NCI-H2081 treated with DMSO at 0.1 percent for 48 hours (cell line): ENCODE data around the gene SAXO1.
"Not testable (repeated sequence)": the region's sequence is repeated elsewhere in the genome, so short reads cannot be mapped to it uniquely, and the experiment has no call there.

Experiments used
- DNase-seq: peaks from one replicate; lab custom pipeline; 2025; lab: John Stamatoyannopoulos, UW

SAXO1 gene

DNA sequence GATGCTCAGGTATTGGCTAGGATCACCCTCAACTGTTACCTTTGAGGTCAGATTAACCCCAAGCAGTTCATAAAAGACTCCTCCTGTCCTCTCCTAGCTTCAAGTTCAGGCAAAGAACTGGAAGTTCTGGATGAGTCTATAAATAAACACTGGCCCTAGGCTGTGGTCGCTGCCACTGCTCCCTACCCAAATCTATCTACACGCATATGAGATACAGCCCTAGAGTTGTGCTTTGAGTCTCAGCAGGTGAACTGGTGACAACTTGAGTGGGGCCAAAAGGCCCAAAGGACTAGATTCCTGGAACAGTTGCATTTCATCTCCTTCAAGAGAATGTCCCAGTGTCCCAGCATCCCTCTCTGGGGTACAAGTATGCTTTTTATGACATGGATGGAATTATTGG is 62.6 kb downstream of the SAXO1 start:
- DNase-seq: no peak

GRCh38 chr9:18969128-18969527 is 63.9 kb downstream of the SAXO1 start:
- DNase-seq: no peak

GRCh38 chr9:18955626-18956025 is 77.4 kb downstream of the SAXO1 start:
- DNase-seq: no peak

- DNase-seq: no peak
Measured at GRCh38 chr9:18951936-18952335, 81.1 kb downstream of the SAXO1 start.

DNA sequence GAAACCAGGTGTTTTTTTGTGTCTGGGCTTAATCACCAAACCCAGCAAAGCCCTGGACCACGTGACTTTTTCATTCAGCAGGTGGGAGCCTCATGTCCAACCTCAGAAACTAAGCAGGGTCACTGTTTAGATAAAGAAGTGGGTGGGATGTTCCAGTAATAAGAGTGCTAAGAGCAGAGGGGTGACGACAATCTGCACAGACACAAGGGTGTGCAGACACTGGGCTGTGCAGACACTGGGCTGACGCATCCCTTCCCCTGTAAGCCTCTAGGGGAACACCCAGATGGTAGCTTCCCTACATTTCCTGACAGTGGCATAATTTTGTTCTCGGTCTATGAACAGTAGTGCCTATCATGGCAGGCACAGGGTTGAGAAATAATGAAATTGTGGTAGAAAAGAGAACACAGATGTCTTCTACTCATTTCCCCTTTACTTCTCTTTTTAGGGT is 85.1 kb downstream of the SAXO1 start:
- peak; percentile 82 for DNase-seq

- DNase-seq: no peak
Measured at GRCh38 chr9:18942801-18943200, 90.2 kb downstream of the SAXO1 start.

DNA sequence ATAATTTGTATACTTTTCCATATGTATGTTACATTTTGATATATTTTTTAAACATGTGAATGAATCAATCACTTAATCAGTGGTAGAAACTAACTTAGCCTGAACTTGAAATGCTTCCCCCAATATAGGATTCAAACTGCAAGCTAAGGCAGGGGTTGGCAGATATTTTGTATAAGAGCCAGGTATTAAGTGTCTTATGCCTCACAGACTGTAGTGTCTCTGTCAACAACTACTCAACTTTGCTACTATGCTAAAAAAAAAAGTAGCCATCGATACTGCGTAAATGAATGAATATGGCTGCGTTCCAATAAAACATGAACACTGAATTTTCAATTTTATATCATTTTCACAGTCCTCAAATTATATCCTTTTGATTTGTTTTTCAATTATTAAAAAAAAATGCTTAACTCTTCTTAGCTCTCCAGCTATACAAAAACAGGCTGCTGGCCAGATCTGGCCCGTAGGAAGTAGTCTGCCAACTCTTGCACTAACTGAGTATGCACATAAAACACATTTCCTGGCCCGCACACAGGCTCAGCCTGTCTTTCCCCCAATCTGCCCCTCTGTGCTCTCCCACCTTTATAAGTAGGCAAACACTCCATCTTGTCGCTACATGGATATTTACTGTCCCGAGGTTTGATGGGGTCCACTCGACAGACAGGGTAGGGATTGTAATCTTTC is 91.8 kb downstream of the SAXO1 start:
- no peak for DNase-seq

GRCh38 chr9:18939943-18940342 is 93.1 kb downstream of the SAXO1 start:
- DNase-seq: no peak

DNA sequence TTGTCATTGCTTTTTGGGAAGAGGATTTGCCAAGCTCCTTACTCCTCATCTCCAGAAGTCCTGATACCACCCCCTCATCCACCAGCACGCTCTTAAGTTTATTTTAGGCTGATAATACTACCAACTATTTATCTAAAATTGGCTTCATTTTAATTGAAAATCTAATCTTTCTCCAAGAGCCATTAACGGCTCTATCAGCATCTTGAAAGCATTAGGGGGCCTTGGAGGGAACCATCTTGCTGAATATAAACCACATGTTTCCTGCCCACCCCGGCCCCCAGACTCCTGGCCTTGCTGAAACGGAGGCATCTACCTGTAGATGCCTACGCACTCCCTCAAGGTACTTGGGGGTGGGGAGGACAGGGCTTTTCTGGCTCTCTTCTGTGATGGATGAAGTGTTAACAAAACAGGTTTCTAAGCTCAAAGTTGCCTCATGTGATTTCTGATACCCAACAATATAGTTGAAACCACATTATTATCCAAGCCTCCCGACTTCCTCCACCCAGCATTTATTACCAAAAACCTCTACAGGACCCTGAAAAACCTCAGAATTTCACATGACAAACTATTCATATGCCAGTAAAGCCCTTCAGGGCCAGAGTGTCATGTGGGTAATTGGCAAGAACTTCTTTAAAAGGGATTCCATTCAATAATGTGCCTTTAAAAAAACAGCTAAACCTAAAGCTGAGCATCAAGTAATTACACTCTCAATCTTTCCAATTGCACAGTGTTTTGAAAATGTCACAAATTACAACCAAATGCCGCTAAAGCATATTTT is 96.7 kb downstream of the SAXO1 start:
- no peak for DNase-seq

GRCh38 chr9:18935541-18935940 is 97.5 kb downstream of the SAXO1 start:
- no peak for DNase-seq

GRCh38 chr9:18930611-18931010 is 102.4 kb downstream of the SAXO1 start:
- DNase-seq: not testable (repeated sequence)

DNA sequence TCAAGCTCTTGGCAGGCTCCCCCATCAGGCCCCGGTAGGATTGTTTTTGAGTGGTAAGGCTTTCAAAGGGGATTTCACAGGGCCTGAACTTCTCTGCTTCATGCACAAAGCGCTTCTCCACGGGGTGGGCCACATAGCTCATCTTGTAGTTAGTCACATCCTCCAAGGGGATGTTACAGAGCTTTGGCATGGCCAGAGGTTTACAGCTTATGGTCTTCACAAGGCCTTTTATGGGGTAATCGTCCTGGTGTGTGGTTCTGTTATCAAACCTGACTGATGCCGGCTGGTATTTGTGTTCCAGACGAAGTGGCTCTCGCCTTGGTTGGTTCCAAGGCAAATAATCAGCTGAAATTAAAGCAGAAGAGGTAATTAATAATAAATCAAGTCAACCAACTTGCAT is 104.3 kb downstream of the SAXO1 start:
- no peak for DNase-seq

DNA sequence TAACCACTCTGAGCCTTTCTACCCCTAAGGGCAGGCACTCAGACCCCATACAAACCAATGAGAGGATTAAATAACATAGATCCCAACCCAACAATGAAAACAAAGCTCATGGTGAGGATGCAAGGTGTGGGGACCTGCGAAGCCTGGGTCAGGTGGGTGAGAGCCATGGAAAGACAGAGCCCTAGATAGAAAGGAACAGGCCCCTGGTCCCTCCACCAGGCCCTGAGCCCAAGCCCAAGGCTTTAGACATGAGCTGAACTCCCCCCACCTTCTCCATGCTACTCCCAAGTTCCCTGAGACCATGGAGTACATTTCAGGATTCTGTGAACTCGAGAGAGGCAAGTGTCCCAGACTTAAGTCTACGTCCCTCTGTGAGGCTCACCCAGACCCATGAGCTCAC is 106.5 kb downstream of the SAXO1 start:
- no peak for DNase-seq

DNA sequence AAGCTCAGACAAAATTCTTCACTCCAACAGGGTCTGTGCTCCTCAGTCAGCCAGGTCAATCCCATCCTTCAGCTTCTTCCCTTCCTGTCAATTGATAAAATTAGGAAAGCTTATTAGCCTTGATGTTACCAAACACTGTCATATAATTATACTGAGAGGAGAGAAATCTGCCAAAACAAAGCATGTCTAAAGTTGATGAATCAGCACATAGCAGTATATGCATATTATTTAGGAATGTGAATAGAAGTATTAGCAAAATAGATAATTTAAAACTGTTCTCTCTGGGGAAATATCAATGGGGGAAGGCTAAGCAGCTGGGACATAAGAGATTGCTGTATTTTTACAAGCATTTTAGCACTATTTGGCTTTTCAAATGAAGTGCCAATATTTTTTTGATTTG is 107.1 kb downstream of the SAXO1 start:
- no peak for DNase-seq

- no peak for DNase-seq
Measured at GRCh38 chr9:18923671-18924430, 109.2 kb downstream of the SAXO1 start.

DNA sequence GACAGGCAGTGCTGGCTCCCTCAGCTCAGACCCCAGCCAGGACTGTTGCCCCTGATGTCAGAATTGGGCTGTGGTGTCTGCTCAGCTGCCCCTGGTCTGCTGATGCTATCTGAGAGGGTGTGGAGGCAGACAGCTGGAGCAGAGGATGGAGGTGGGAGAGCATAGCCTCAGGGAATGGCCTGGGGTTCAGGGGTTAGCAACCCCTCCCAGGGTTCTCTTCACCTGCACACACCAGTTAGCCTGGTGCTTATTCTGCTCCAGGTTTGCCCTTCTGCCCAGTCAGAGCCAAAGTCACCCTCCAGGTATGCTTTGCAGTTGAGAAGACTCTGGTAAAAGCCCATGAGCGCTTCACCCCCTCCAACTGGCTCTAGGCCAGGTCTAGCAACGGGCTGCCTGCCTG is 109.8 kb downstream of the SAXO1 start:
- DNase-seq: no peak

DNA sequence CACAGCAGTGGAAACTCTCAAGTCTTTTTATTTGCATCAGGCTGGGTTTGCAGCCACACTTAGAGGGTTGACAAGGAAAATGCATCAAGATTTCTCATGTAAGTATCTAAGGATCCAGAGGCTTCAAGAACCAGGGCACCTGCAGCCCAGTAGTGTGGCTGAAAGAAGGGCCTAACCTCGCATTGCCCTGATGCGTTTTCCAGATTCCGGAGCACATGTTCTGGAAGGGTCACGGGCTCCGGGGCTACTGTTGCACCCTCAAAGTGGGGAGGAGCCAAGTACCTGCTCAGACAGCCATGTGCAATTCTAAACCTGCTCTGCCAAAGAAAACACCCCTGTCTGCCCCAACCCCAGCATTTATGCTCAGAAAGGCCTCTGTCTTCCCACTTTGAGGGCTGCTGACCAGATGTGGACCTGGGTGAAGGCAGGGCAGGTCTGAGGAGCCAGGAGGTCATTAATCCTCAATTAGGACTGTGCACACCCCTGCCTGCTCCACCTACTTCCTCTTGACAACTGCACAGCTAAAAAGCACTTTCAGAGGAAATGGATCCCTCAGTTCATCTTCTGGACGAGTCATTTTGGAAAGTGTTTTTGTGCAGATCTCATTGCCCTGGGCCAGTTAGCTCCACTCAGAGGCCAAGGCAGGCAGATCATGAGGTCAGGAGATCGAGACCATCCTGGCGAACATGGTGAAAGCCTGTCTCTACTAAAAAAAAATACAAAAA is 110.7 kb downstream of the SAXO1 start:
- no peak for DNase-seq

GRCh38 chr9:18921366-18922075 is 111.5 kb downstream of the SAXO1 start:
- no peak for DNase-seq

GRCh38 chr9:18920141-18921084 is 112.6 kb downstream of the SAXO1 start:
- no peak for DNase-seq

- no peak for DNase-seq
Measured at GRCh38 chr9:18911714-18912342, 121.2 kb downstream of the SAXO1 start.
